Bone marrow (tissue), 2 donors: ENCODE data around the gene TNIK.

Experiments used
- DNase-seq, 2 donors: peaks; one replicate each; lab custom pipeline; 2025; lab: John Stamatoyannopoulos, UW

The TNIK gene

GRCh38 chr3:171044384-171044783, 415.8 kb downstream of the TNIK start:
- DNase-seq, result no peak

GRCh38 chr3:171039674-171040073, 420.5 kb downstream of the TNIK start:
- no peak for DNase-seq

GRCh38 chr3:171038342-171038741, 421.9 kb downstream of the TNIK start:
- no peak for DNase-seq

- DNase-seq, result no peak
Observed at GRCh38 chr3:171028779-171029232, 431.4 kb downstream of the TNIK start.

- no peak for DNase-seq
Observed at GRCh38 chr3:171028025-171028778, 432.0 kb downstream of the TNIK start.

- DNase-seq, result no peak
Observed at GRCh38 chr3:171026597-171027293, 433.5 kb downstream of the TNIK start, which contains the start of gene SLC2A2. Gene SLC2A2, minus strand, starts transcription at chr3:171026720. Its CDS starts 50 bp downstream, at chr3:171026670.

- DNase-seq, result no peak
Observed at GRCh38 chr3:171023566-171023965, 436.6 kb downstream of the TNIK start.

- DNase-seq, result no peak
Observed at GRCh38 chr3:171021377-171021776, 438.8 kb downstream of the TNIK start.

GRCh38 chr3:171018156-171018935, 441.9 kb downstream of the TNIK start:
- DNase-seq, result no peak

GRCh38 chr3:171013822-171014748, 446.1 kb downstream of the TNIK start:
- no peak for DNase-seq

- DNase-seq, result no peak
Observed at GRCh38 chr3:171011873-171012336, 448.3 kb downstream of the TNIK start.
